Neutrophil (primary cell): ENCODE data around the gene DPH2.

Experiments used
- H3K27ac ChIP-seq: fragments of 200-600 bp; sonication (generic); 2 replicates; pipeline ENCODE4 v1.5.1; 2016; ENCODE audit warnings: mild to moderate bottlenecking, moderate library complexity
- H3K27me3 ChIP-seq: fragments of 200-600 bp; sonication (generic); 2 replicates; pipeline ENCODE4 v1.6.0; 2016; ENCODE audit warnings: mild to moderate bottlenecking
- H3K36me3 ChIP-seq: fragments of 200-600 bp; sonication (generic); 2 replicates; pipeline ENCODE4 v1.5.1; 2017
- H3K4me1 ChIP-seq, 2 experiments: fragments of 200-600 bp in 1 of 2; sonication (generic) in 1 of 2; 1 replicate in 1 of 2; 2 replicates in 1 of 2; pipeline versions ENCODE4 v1.5.1 to v1.6.1; 2013 to 2016; ENCODE audit warnings: low read depth in 1 of 2, low read length in 1 of 2, mild to moderate bottlenecking in 1 of 2, moderate library complexity in 1 of 2; ENCODE audit not compliant: control insufficient read depth in 1 of 2, insufficient read depth in 1 of 2
- H3K4me3 ChIP-seq, 2 experiments: fragments of 200-600 bp in 1 of 2; sonication (generic) in 1 of 2; 1 replicate in 1 of 2; 2 replicates in 1 of 2; pipeline ENCODE4 v1.5.1; 2013 to 2016; ENCODE audit warnings: low read depth in 1 of 2, low read length in 1 of 2, mild to moderate bottlenecking in 1 of 2, moderate library complexity in 1 of 2
- H3K9me3 ChIP-seq: fragments of 200-600 bp; sonication (generic); 2 replicates; pipeline ENCODE4 v1.5.1; 2016
- TF ChIP-seq, protein P1 (sequence below): fragments of 200-600 bp; sonication (generic); IDR thresholded peaks from 2 replicates; pipeline ENCODE4 v1.5.1; 2016; ENCODE audit warnings: antibody characterized with exemption

The DPH2 gene

DNA sequence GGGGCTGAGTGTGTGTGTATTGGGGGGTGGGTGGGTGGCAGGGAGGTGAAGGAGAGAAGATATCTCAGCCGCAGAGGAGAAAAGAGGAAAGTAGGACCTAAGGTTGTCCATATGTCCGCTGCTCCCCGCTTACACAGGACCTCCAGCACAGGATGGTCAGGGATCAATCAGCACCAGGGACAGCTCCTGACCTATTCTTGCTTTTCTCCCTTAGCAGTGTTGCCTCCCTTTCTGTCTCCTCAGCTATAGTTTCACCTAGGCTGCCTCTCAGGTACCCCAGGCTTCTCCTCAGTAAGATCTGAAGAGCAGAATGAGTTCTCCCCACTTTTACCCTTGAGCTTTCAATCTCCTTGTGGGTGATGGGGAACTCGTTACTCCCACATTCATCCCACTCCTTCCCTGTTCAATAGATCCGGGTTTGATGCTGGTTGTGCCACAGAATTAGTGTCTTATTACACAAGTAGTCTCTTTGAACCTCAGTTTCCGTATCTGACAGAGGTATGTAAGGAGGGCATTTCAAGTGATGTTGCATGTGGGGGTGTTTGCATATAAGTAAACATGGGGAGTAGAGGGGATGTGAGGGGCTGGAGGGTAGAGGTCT lies 1.4 kb upstream of the DPH2 start:
- Histone ChIP-seq H3K4me1 (peaks cover 29 to 34% of the 10 kb centered on the region in 2 experiments), H3K4me3 (no peak overlapping the region), H3K9me3 (no peaks in the 10 kb centered on the region), H3K27me3 (no peaks in the 10 kb centered on the region), H3K36me3 (peaks cover 13% of the 10 kb centered on the region), H3K27ac (no peak overlapping the region)
- TF ChIP-seq, protein P1, sequence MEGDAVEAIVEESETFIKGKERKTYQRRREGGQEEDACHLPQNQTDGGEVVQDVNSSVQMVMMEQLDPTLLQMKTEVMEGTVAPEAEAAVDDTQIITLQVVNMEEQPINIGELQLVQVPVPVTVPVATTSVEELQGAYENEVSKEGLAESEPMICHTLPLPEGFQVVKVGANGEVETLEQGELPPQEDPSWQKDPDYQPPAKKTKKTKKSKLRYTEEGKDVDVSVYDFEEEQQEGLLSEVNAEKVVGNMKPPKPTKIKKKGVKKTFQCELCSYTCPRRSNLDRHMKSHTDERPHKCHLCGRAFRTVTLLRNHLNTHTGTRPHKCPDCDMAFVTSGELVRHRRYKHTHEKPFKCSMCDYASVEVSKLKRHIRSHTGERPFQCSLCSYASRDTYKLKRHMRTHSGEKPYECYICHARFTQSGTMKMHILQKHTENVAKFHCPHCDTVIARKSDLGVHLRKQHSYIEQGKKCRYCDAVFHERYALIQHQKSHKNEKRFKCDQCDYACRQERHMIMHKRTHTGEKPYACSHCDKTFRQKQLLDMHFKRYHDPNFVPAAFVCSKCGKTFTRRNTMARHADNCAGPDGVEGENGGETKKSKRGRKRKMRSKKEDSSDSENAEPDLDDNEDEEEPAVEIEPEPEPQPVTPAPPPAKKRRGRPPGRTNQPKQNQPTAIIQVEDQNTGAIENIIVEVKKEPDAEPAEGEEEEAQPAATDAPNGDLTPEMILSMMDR = no peak

DNA sequence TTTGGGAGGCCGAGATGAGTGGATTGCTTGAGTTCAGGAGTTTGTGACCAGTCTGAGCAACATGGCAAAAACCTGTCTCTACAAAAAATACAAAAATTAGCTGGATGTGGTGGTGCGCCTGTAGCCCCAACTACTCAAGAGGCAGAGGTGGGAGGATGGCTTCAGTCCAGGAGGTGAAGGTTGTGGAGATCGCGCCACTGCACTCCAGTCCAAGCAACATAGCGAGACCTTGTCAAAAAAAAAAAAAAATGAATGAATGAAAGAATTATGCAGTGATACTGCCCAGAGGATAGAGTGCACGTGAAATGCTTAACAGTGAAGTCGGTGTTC lies 429 bp upstream of the DPH2 start:
- H3K4me3 ChIP-seq = peak overlapping the region; percentile 51 to 69
- TF ChIP-seq, protein P1 = no peak
- H3K27me3 ChIP-seq = no peaks in the 10 kb centered on the region
- peaks cover 30 to 32% of the 10 kb centered on the region in 2 experiments for H3K4me1 ChIP-seq
- H3K9me3 ChIP-seq = no peaks in the 10 kb centered on the region
- H3K36me3 ChIP-seq = peaks cover 13% of the 10 kb centered on the region
- peak overlapping the region; percentile 63 for H3K27ac ChIP-seq

DNA sequence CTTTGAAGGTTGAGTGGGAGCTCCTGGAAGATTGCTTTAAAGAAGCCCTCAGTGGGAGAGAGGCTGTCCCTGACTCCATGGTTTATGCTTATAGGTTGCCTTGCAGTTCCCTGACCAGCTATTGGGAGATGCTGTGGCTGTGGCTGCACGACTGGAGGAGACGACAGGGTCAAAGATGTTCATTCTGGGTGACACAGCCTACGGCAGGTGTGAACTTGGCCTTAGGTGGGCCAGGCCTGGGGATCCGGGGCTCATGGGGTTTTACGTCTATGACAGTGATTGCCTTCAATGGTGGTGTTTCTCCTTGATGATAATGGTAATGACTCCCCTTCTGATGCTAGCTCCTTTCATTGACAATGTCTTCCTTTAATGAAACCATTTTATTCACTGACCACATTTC lies 692 bp downstream of the DPH2 start:
- Histone ChIP-seq H3K27me3 (no peaks in the 10 kb centered on the region), H3K4me3 (peak overlapping the region; percentile 51 to 69), H3K9me3 (no peaks in the 10 kb centered on the region), H3K4me1 (peaks cover 24 to 26% of the 10 kb centered on the region in 2 experiments), H3K36me3 (peaks cover 13% of the 10 kb centered on the region), H3K27ac (peak overlapping the region; percentile 63)
- TF ChIP-seq, protein P1 = no peak

DNA sequence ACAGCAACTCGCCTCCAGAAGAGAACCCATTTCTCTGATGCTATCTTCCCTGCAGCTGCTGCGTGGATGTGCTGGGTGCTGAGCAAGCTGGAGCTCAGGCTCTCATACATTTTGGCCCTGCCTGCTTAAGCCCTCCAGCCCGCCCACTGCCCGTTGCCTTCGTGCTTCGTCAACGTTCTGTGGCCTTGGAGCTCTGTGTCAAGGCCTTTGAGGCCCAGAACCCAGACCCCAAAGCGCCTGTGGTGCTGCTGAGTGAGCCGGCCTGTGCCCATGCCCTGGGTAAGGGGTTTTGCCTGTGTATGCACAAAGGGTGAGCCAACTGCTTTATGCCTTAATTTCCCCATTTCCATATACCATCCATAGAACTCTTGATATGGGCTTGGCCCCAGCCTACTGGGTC lies 1.1 kb downstream of the DPH2 start:
- Histone ChIP-seq H3K4me3 (no peak overlapping the region), H3K9me3 (no peaks in the 10 kb centered on the region), H3K4me1 (peaks cover 27 to 30% of the 10 kb centered on the region in 2 experiments), H3K27me3 (no peaks in the 10 kb centered on the region), H3K27ac (no peak overlapping the region), H3K36me3 (peaks cover 15% of the 10 kb centered on the region)
- TF ChIP-seq, protein P1 = no peak

DNA sequence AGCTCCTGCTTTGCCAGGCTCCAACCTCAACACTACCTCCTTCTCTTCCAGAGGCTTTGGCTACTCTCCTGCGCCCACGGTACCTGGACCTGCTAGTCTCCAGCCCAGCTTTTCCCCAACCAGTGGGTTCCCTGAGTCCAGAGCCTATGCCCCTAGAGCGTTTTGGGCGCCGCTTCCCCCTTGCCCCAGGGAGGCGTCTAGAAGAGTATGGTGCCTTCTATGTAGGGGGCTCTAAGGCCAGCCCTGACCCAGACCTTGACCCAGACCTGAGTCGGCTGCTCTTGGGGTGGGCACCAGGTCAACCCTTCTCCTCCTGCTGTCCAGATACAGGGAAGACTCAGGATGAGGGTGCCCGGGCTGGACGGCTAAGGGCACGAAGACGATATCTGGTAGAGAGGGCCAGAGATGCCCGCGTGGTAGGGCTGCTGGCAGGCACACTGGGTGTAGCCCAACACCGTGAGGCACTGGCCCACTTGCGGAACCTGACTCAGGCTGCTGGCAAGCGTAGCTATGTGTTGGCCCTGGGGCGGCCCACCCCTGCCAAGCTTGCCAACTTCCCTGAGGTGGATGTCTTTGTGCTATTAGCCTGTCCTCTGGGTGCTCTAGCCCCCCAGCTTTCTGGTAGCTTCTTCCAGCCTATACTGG lies 1.6 kb downstream of the DPH2 start:
- TF ChIP-seq, protein P1 = no peak
- Histone ChIP-seq H3K27ac (no peak overlapping the region), H3K27me3 (no peaks in the 10 kb centered on the region), H3K4me3 (no peak overlapping the region), H3K4me1 (peaks cover 32 to 36% of the 10 kb centered on the region in 2 experiments), H3K9me3 (no peaks in the 10 kb centered on the region), H3K36me3 (peaks cover 15% of the 10 kb centered on the region)
